SK-MEL-5 (cell line): ENCODE measurements around the gene CCDC180. TPM values are rescaled to one million over a fixed set of nuclear protein-coding genes. Genes with fewer than 3 reads are reported as not detected.

Source experiments
- DNase-seq: peaks from one replicate; pipeline ENCODE4 v3.0.0-alpha.2; 2016; ENCODE audit warnings: low read depth, low spot score
- in situ Hi-C: cut with HindIII; loops from 2 replicates; pipeline ENCODE4 v1.10.0; 2016; ENCODE audit warnings: low sequenced_read_pairs, high pct_unique_total_duplicates, low pct_unique_long_range_greater_than_20kb
- total RNA-seq: library from RNA; depleted of rRNA; stranded (reverse); fragments of >200 nt; shearing (Covaris generic); gene quantifications from 2 replicates; pipeline ENCODE4 v1.2.3, GENCODE V29; 2014

The CCDC180 gene
- total RNA-seq, 1 experiment from 2014 or later = 0.37 TPM

- in situ Hi-C loops = no loop called here
- DNase-seq = no peak
Measured at GRCh38 chr9:97305501-97306298, 1.8 kb upstream of the CCDC180 start.

- DNase-seq = no peak
- in situ Hi-C loops = no loop called here
Measured at GRCh38 chr9:97307091-97307490, 368 bp upstream of the CCDC180 start.

GRCh38 chr9:97309260-97309659 lies 1.8 kb downstream of the CCDC180 start:
- in situ Hi-C loops = no loop called here
- no peak for DNase-seq

- DNase-seq = no peak
- in situ Hi-C loops = no loop called here
Measured at GRCh38 chr9:97310023-97310422, 2.6 kb downstream of the CCDC180 start.

DNA sequence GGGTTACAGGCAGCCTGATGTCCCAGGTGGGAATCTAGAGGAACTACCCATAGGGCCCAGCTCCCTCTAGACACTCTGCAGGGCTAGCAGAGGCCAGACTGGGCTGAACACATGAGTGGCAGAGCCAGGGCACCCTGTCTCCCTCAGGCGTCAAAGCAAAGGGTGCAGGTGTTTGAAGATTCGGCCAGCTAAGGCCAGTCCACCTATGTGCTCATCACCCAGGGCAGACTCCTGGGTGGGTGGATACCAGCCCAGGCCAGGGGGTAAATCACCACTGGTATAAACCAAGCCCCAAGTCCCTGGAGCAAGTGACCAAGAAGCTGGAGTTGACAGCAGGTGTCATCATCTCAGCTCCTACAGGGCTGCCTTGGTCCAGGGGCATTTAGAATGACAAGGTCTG lies 3.4 kb downstream of the CCDC180 start:
- in situ Hi-C loops = no loop called here
- DNase-seq = no peak

DNA sequence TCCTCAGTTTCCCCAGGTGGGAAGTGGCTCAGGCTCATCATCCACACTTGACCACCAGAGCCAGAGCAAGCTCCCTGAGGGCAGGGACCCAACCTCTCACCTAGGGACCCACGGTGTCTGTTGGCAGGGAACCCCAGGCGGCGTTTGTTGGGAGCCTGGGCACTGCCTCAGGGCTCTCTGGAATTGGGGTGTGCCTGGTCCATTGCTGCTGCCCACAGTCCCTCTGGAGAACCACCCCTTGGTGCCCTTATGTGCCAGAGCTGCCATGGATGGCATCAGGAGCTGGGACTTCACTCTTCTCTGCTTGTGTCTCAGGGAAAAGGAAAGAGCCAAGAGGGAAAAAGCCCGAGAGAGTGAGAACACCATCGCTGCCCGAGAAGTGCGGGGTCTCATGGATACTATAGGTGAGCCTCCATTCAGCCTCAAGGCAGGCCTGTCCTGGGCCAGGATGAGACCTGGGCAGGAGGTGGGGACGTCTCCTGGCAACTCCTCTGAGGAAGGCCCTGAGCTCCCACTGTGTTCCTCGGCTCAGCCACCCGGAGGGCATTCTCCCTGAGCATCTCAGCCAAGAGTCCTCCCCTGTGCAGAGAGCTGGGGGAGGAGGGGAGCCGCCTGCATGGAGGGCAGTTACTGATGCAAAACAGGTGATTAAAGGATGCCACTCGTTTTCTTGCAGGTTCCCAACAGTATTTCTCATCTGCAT lies 4.5 kb downstream of the CCDC180 start:
- no peak for DNase-seq
- in situ Hi-C loops = no loop called here

GRCh38 chr9:97312556-97312955 lies 5.1 kb downstream of the CCDC180 start:
- in situ Hi-C loops = no loop called here
- no peak for DNase-seq

DNA sequence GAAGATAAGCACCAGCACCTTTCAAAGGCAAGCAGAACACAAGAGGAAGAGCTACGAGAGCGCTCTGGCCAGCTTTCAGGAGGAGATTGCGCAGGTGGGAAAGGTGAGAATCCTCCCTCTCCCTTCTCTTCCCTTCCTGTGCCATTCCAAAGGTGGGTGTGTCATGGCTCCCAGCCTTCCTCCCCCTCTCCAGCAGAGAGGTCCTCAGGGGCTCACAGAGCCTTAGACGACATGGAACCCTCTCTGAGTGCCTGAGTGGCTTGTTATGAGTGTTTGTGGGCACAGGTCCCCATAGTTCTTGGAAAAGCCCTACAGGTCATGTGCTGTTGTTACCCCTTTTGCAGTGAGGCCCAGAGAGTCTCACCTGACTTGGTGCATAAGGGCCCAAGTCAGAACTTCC lies 5.8 kb downstream of the CCDC180 start:
- in situ Hi-C loops = no loop called here
- no peak for DNase-seq

DNA sequence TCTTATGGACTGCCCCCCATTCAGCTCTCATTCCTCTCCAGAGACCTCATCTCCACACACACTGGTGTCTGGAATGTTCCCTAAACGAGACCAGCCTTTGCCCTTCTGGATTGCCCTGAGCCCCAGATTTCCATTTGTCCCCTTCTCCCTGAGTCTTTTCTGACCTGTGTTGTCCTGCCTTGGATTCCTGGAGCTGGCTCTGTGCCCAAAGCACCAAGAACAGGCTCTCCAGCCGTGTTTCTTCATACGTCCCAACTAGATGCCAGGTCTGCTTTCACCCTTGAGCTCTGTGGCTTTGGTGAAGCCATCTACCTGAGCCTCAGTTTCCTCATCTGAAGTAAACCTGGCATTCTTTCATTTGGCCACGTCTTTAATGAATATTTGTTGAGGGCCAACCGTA lies 6.3 kb downstream of the CCDC180 start:
- DNase-seq = no peak
- in situ Hi-C loops = no loop called here

DNA sequence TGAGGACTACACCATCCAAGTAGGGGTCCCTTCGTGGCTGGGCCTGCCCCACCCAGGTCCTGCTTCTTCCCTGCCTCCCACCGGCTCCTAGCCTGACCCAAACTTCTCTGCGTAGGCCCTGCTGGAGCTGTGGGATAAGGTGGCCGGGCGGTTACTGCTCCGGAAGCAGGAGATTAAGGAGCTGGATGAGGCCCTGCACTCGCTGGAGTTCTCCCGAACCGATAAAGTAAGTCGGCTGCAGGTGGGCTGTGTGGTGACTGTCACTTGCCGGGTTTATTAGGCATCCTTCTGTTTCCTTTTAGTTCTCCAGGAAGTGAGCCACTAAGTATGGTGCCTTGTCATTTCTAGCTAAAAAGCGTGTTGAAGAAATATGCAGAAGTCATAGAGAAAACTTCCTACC lies 7.0 kb downstream of the CCDC180 start:
- in situ Hi-C loops = no loop called here

DNA sequence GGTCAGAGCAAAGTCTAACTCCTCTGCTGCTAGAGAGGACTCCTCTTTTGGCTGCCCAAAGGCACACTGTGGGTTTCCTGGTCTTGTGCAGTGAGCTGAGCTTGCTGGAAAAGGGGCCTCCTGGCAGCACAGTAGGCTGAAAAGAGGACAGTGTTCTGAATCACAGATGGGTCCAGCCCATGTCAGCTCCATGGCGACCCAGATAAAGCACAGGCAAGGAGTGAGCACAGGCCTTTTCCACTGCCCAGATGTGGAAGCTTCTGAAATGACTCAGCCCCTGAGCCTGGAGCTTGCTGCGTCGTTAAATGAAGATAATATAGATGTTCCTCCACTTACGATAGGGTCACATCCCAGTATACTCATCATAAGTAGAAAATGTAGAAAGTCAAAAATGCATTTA lies 8.1 kb downstream of the CCDC180 start:
- in situ Hi-C loops = no loop called here

More for the DNA sequence above, 7.0 kb downstream of the CCDC180 start:
- DNase-seq = no peak

GRCh38 chr9:97316904-97317303 lies 9.4 kb downstream of the CCDC180 start:
- in situ Hi-C loops = no loop called here
- DNase-seq = no peak

More for the DNA sequence above, 8.1 kb downstream of the CCDC180 start:
- no peak for DNase-seq

DNA sequence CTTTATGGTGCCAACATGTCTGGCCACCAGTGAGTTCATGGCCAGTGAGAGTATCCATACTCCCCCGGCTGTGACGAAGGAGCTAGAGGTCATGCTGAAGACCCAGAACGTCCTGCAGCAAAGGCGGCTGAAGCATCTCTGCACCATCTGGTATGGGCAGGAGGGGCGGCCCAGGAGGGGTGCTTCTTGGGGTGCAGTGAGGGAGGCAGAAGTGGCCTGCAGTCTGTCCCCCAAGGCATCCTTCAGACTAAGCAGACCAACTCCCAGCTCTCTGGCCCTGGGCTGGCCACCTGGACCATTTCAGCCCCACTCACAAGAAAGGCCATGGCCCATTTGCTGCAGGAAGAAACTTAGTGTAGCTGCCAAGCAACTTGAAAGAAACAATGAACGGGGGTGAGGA lies 11.0 kb downstream of the CCDC180 start:
- no peak for DNase-seq
- in situ Hi-C loops = no loop called here

DNA sequence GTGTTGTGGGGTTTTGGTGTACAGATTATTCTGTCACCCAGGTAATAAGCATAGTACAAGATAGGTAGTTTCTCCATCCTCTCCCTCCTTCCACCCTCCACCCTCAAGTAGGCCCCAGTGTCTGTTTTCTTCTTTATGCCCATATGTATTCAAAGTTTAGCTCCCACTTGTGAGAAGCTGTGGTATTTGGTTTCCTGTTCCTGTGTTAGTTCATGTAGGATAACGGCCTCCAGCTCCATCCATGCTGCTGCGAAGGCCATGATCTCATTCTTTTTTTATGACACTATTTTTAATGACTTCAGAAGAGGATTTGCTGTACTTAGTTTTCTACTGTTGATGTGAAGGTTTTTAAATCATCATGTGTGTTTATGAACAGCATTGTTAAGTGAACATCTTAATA lies 11.9 kb downstream of the CCDC180 start:
- in situ Hi-C loops = no loop called here
- DNase-seq = no peak

- DNase-seq = no peak
- in situ Hi-C loops = no loop called here
Measured at GRCh38 chr9:97320080-97320642, 12.7 kb downstream of the CCDC180 start.

DNA sequence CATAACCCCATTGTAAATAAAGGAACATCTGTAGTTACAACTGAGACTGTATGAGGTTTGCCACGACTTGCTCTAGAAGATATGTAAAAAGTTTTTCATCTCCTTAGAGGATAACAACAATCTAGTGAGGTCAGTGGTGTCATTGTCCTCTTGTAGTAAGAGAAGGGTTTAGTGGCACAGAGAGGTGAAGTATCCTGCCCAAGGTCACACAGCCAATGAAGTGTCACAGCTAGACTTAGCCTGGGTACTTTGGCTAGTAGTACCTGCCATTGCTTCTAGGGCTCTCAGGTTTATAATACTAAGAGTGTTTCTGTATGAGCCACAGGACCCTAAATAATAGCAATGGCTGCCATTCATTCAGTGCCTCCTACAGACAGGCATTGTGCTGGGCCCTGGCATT lies 13.8 kb downstream of the CCDC180 start:
- in situ Hi-C loops = no loop called here
- no peak for DNase-seq

GRCh38 chr9:97321691-97322090 lies 14.2 kb downstream of the CCDC180 start:
- in situ Hi-C loops = no loop called here
- DNase-seq = no peak

- DNase-seq = no peak
- in situ Hi-C loops = no loop called here
Measured at GRCh38 chr9:97322105-97322504, 14.6 kb downstream of the CCDC180 start.

GRCh38 chr9:97324954-97325353 lies 17.5 kb downstream of the CCDC180 start:
- no peak for DNase-seq
- in situ Hi-C loops = no loop called here
